ENCODE measurements around the gene GEMIN7.

The GEMIN7 gene

GRCh38 chr19:45115809-45116615, 37.0 kb downstream of the GEMIN7 start:
- Histone ChIP-seq H4K20me1 (ENCODE audit: low read depth, low read length) (peaks cover 7% of the 10 kb centered on the region), H3K4me2 (ENCODE audit: low read depth, low read length, poor library complexity, severe bottlenecking) (no peak overlapping the region), H3K9ac (ENCODE audit: low read length) (no peak overlapping the region), H3K4me3 (ENCODE audit: insufficient read depth, low read length, poor library complexity, severe bottlenecking) (no peak overlapping the region), H3K36me3 (ENCODE audit: low read length) (no peaks in the 10 kb centered on the region), H3K27me3 (ENCODE audit: low read length) (no peaks in the 10 kb centered on the region), H3K27ac (ENCODE audit: low read depth, low read length) (no peak overlapping the region), H3K9me2 (replicated peaks; ENCODE audit: insufficient read depth, low read length) (no peaks in the 10 kb centered on the region), H3K79me2 (ENCODE audit: insufficient read depth, low read length) (peaks cover 53% of the 10 kb centered on the region; the same call in 1 of the 2 replicates), H2AFZ (ENCODE audit: low read depth, low read length, severe bottlenecking) (no peak overlapping the region), H3F3A (ENCODE audit: insufficient read depth) (0 out of 2 replicates have a peak, but pooled peaks cover 7% of the 10 kb centered on the region), H3K9me3 (ENCODE audit: insufficient read depth, low read length) (no peaks in the 10 kb centered on the region)
- TF ChIP-seq CTCF (IDR thresholded peaks at IDR 0.05; ENCODE audit: insufficient read depth, low read length, poor library complexity, severe bottlenecking) = no peak
- TF ChIP-seq EZH2phosphoT487 (conservative IDR thresholded peaks at IDR 0.05; ENCODE audit: low read length) = no peak

GRCh38 chr19:45117167-45117594, 38.1 kb downstream of the GEMIN7 start:
- H3K9me2 ChIP-seq (replicated peaks; ENCODE audit: insufficient read depth, low read length) = no peaks in the 10 kb centered on the region
- no peak overlapping the region for H3K4me3 ChIP-seq (ENCODE audit: insufficient read depth, low read length, poor library complexity, severe bottlenecking)
- H3K9ac ChIP-seq (ENCODE audit: low read length) = no peak overlapping the region
- TF ChIP-seq CTCF (IDR thresholded peaks at IDR 0.05; ENCODE audit: insufficient read depth, low read length, poor library complexity, severe bottlenecking) (no peak), EZH2phosphoT487 (conservative IDR thresholded peaks at IDR 0.05; ENCODE audit: low read length) (no peak)
- no peaks in the 10 kb centered on the region for H3K9me3 ChIP-seq (ENCODE audit: insufficient read depth, low read length)
- no peak overlapping the region for H2AFZ ChIP-seq (ENCODE audit: low read depth, low read length, severe bottlenecking)
- H3K27ac ChIP-seq (ENCODE audit: low read depth, low read length) = no peak overlapping the region; the same call in 1 of the 2 replicates
- H3K27me3 ChIP-seq (ENCODE audit: low read length) = no peaks in the 10 kb centered on the region
- no peaks in the 10 kb centered on the region for H3K36me3 ChIP-seq (ENCODE audit: low read length)
- H4K20me1 ChIP-seq (ENCODE audit: low read depth, low read length) = peaks cover 7% of the 10 kb centered on the region
- no peak overlapping the region for H3K4me2 ChIP-seq (ENCODE audit: low read depth, low read length, poor library complexity, severe bottlenecking)
- H3F3A ChIP-seq (ENCODE audit: insufficient read depth) = 0 out of 2 replicates have a peak, but pooled peaks cover 7% of the 10 kb centered on the region
- H3K79me2 ChIP-seq (ENCODE audit: insufficient read depth, low read length) = peaks cover 50% of the 10 kb centered on the region; the same call in 1 of the 2 replicates

- no peak overlapping the region for H3K9ac ChIP-seq (ENCODE audit: low read length)
- no peak overlapping the region for H3K4me3 ChIP-seq (ENCODE audit: insufficient read depth, low read length, poor library complexity, severe bottlenecking)
- H3K9me2 ChIP-seq (replicated peaks; ENCODE audit: insufficient read depth, low read length) = no peaks in the 10 kb centered on the region
Observed at GRCh38 chr19:45117671-45118070, 38.6 kb downstream of the GEMIN7 start.

More at GRCh38 chr19:45117671-45118070, 38.6 kb downstream of the GEMIN7 start:
- no peak for TF ChIP-seq EZH2phosphoT487 (conservative IDR thresholded peaks at IDR 0.05; ENCODE audit: low read length)
- no peak for TF ChIP-seq CTCF (IDR thresholded peaks at IDR 0.05; ENCODE audit: insufficient read depth, low read length, poor library complexity, severe bottlenecking)
- Histone ChIP-seq H3K27me3 (ENCODE audit: low read length) (no peaks in the 10 kb centered on the region), H4K20me1 (ENCODE audit: low read depth, low read length) (peaks cover 7% of the 10 kb centered on the region), H2AFZ (ENCODE audit: low read depth, low read length, severe bottlenecking) (no peak overlapping the region), H3K79me2 (ENCODE audit: insufficient read depth, low read length) (peaks cover 45% of the 10 kb centered on the region; the same call in 1 of the 2 replicates), H3K36me3 (ENCODE audit: low read length) (no peaks in the 10 kb centered on the region), H3F3A (ENCODE audit: insufficient read depth) (0 out of 2 replicates have a peak, but pooled peaks cover 7% of the 10 kb centered on the region), H3K9me3 (ENCODE audit: insufficient read depth, low read length) (no peaks in the 10 kb centered on the region), H3K4me2 (ENCODE audit: low read depth, low read length, poor library complexity, severe bottlenecking) (no peak overlapping the region), H3K27ac (ENCODE audit: low read depth, low read length) (no peak overlapping the region)

Measured in SU-DHL-6 (cell line).